Measurements from ENCODE around the gene RUBCN. TPM values are rescaled to one million over a fixed set of nuclear protein-coding genes. Genes with fewer than 3 reads are reported as not detected.
A peak's percentile ranks its signal among the peaks of the same experiment; 100 is the strongest.
"Not testable (repeated sequence)": the region's sequence is repeated elsewhere in the genome, so short reads cannot be mapped to it uniquely, and the experiment has no call there.

RUBCN gene
- total RNA-seq, 2 donors from 2014 or later, result 42.7 to 59.7 TPM

- no peak for ATAC-seq
Measured at GRCh38 chr3:197690754-197691153, 46.0 kb downstream of the RUBCN start.

GRCh38 chr3:197687570-197687969 is 49.1 kb downstream of the RUBCN start:
- Mint-ChIP-seq H3K27ac (no peak overlapping the region), H3K4me3 (no peak overlapping the region), H3K27me3 (no peaks in the 10 kb centered on the region), H3K9me3 (no peaks in the 10 kb centered on the region), H3K36me3 (peaks cover 20% of the 10 kb centered on the region), H3K4me1 (ENCODE audit: low read depth in 2 of 2) (peaks cover 4% of the 10 kb centered on the region in 2 donors)
- ATAC-seq (no peak), DNase-seq (ENCODE audit: low spot score) (no peak)

More at GRCh38 chr3:197690754-197691153, 46.0 kb downstream of the RUBCN start:
- Mint-ChIP-seq H3K27me3 (no peaks in the 10 kb centered on the region), H3K9me3 (no peaks in the 10 kb centered on the region), H3K4me1 (ENCODE audit: low read depth in 2 of 2) (peaks cover 0 to 2% of the 10 kb centered on the region in 2 donors), H3K36me3 (peaks cover 24% of the 10 kb centered on the region), H3K27ac (no peak overlapping the region), H3K4me3 (no peak overlapping the region)
- DNase-seq (ENCODE audit: low spot score), result no peak

GRCh38 chr3:197686899-197687298 is 49.8 kb downstream of the RUBCN start:
- DNase-seq (ENCODE audit: low spot score) (no peak), ATAC-seq (no peak)
- Mint-ChIP-seq H3K36me3 (peaks cover 20% of the 10 kb centered on the region), H3K9me3 (no peaks in the 10 kb centered on the region), H3K27me3 (no peaks in the 10 kb centered on the region), H3K4me3 (no peak overlapping the region), H3K27ac (no peak overlapping the region), H3K4me1 (ENCODE audit: low read depth in 2 of 2) (peaks cover 4 to 6% of the 10 kb centered on the region in 2 donors)

- Mint-ChIP-seq H3K4me1 (ENCODE audit: low read depth in 2 of 2) (peaks cover 4 to 6% of the 10 kb centered on the region in 2 donors), H3K4me3 (no peak overlapping the region), H3K27ac (no peak overlapping the region), H3K27me3 (no peaks in the 10 kb centered on the region), H3K9me3 (no peaks in the 10 kb centered on the region), H3K36me3 (peaks cover 23% of the 10 kb centered on the region)
- DNase-seq (ENCODE audit: low spot score) (no peak), ATAC-seq (no peak)
Measured at GRCh38 chr3:197685546-197685945, 51.2 kb downstream of the RUBCN start.

GRCh38 chr3:197683191-197683590 is 53.5 kb downstream of the RUBCN start:
- no peak overlapping the region for H3K27ac Mint-ChIP-seq
- H3K4me3 Mint-ChIP-seq, result peak overlapping the region; percentile 20
- DNase-seq (ENCODE audit: low spot score), result no peak
- no peaks in the 10 kb centered on the region for H3K9me3 Mint-ChIP-seq
- ATAC-seq, result no peak
- peaks cover 4 to 6% of the 10 kb centered on the region in 2 donors for H3K4me1 Mint-ChIP-seq (ENCODE audit: low read depth in 2 of 2)
- peaks cover 24% of the 10 kb centered on the region for H3K36me3 Mint-ChIP-seq
- no peaks in the 10 kb centered on the region for H3K27me3 Mint-ChIP-seq

- ATAC-seq, result no peak
- Mint-ChIP-seq H3K36me3 (peaks cover 28% of the 10 kb centered on the region), H3K9me3 (no peaks in the 10 kb centered on the region), H3K27ac (no peak overlapping the region), H3K4me1 (ENCODE audit: low read depth in 2 of 2) (peaks cover 4 to 6% of the 10 kb centered on the region in 2 donors), H3K4me3 (no peak overlapping the region), H3K27me3 (no peaks in the 10 kb centered on the region)
- no peak for DNase-seq (ENCODE audit: low spot score)
Measured at GRCh38 chr3:197682713-197683112, 54.0 kb downstream of the RUBCN start.

GRCh38 chr3:197680955-197681521 is 55.7 kb downstream of the RUBCN start:
- DNase-seq (ENCODE audit: low spot score) (no peak), ATAC-seq (no peak)
- Mint-ChIP-seq H3K4me3 (no peak overlapping the region), H3K27ac (no peak overlapping the region), H3K4me1 (ENCODE audit: low read depth in 2 of 2) (peaks cover 4 to 6% of the 10 kb centered on the region in 2 donors), H3K27me3 (no peaks in the 10 kb centered on the region), H3K36me3 (peaks cover 28% of the 10 kb centered on the region), H3K9me3 (no peaks in the 10 kb centered on the region)

GRCh38 chr3:197675951-197676350 is 60.8 kb downstream of the RUBCN start:
- Mint-ChIP-seq H3K27me3 (no peaks in the 10 kb centered on the region), H3K36me3 (peaks cover 27% of the 10 kb centered on the region), H3K4me1 (ENCODE audit: low read depth in 2 of 2) (no peaks in the 10 kb centered on the region), H3K27ac (no peak overlapping the region), H3K9me3 (no peaks in the 10 kb centered on the region), H3K4me3 (no peak overlapping the region)
- no peak for DNase-seq (ENCODE audit: low spot score)
- ATAC-seq, result no peak

GRCh38 chr3:197675563-197675860 is 61.2 kb downstream of the RUBCN start:
- Mint-ChIP-seq H3K4me3 (no peak overlapping the region), H3K36me3 (peaks cover 25% of the 10 kb centered on the region), H3K27me3 (no peaks in the 10 kb centered on the region), H3K9me3 (no peaks in the 10 kb centered on the region), H3K4me1 (ENCODE audit: low read depth in 2 of 2) (no peaks in the 10 kb centered on the region), H3K27ac (no peak overlapping the region)
- no peak for ATAC-seq
- no peak for DNase-seq (ENCODE audit: low spot score)

- no peak overlapping the region for H3K4me3 Mint-ChIP-seq
- no peaks in the 10 kb centered on the region for H3K27me3 Mint-ChIP-seq
- no peak overlapping the region for H3K27ac Mint-ChIP-seq
- no peak for ATAC-seq
- no peaks in the 10 kb centered on the region for H3K9me3 Mint-ChIP-seq
- DNase-seq (ENCODE audit: low spot score), result no peak
- no peaks in the 10 kb centered on the region for H3K4me1 Mint-ChIP-seq (ENCODE audit: low read depth in 2 of 2)
- peaks cover 22% of the 10 kb centered on the region for H3K36me3 Mint-ChIP-seq
Measured at GRCh38 chr3:197674741-197675562, 61.8 kb downstream of the RUBCN start.

- no peaks in the 10 kb centered on the region for H3K27me3 Mint-ChIP-seq
Measured at GRCh38 chr3:197673170-197673569, 63.5 kb downstream of the RUBCN start.

GRCh38 chr3:197670361-197670760 is 66.3 kb downstream of the RUBCN start:
- Mint-ChIP-seq H3K27me3 (no peaks in the 10 kb centered on the region), H3K9me3 (no peaks in the 10 kb centered on the region), H3K4me1 (ENCODE audit: low read depth in 2 of 2) (no peaks in the 10 kb centered on the region), H3K4me3 (no peak overlapping the region), H3K27ac (no peak overlapping the region), H3K36me3 (peaks cover 14% of the 10 kb centered on the region)
- ATAC-seq (no peak), DNase-seq (ENCODE audit: low spot score) (no peak)

More at GRCh38 chr3:197673170-197673569, 63.5 kb downstream of the RUBCN start:
- H3K9me3 Mint-ChIP-seq, result no peaks in the 10 kb centered on the region
- ATAC-seq (no peak), DNase-seq (ENCODE audit: low spot score) (no peak)
- peaks cover 18% of the 10 kb centered on the region for H3K36me3 Mint-ChIP-seq
- H3K27ac Mint-ChIP-seq, result peak overlapping the region in 1 of 2 donors; percentile 20
- H3K4me3 Mint-ChIP-seq, result no peak overlapping the region
- H3K4me1 Mint-ChIP-seq (ENCODE audit: low read depth in 2 of 2), result no peaks in the 10 kb centered on the region

GRCh38 chr3:197667968-197668367 is 68.7 kb downstream of the RUBCN start:
- DNase-seq (ENCODE audit: low spot score) (no peak), ATAC-seq (no peak)
- no peaks in the 10 kb centered on the region for H3K4me1 Mint-ChIP-seq (ENCODE audit: low read depth in 2 of 2)
- no peaks in the 10 kb centered on the region for H3K9me3 Mint-ChIP-seq
- H3K36me3 Mint-ChIP-seq, result no peaks in the 10 kb centered on the region
- H3K27me3 Mint-ChIP-seq, result no peaks in the 10 kb centered on the region
- H3K27ac Mint-ChIP-seq, result no peak overlapping the region
- H3K4me3 Mint-ChIP-seq, result no peak overlapping the region

GRCh38 chr3:197667293-197667692 is 69.4 kb downstream of the RUBCN start:
- DNase-seq (ENCODE audit: low spot score); H3K4me1 Mint-ChIP-seq (ENCODE audit: low read depth in 2 of 2); H3K27ac Mint-ChIP-seq; H3K27me3 Mint-ChIP-seq; ATAC-seq; H3K9me3 Mint-ChIP-seq; H3K36me3 Mint-ChIP-seq: not testable (repeated sequence)
- peak overlapping the region; percentile 23 for H3K4me3 Mint-ChIP-seq
